Endodermal cell (in vitro differentiated cells): ENCODE data around the gene FRMD3. TPM values are rescaled to one million over a fixed set of nuclear protein-coding genes. Genes with fewer than 3 reads are reported as not detected.

Experiments used
- DNase-seq: peaks from one replicate; pipeline ENCODE4 v3.0.0-alpha.2; 2017
- H3K27ac ChIP-seq: 2 replicates; pipeline ENCODE4 v1.5.1; 2013; ENCODE audit warnings: mild to moderate bottlenecking, low read depth, low read length, moderate library complexity
- H3K27me3 ChIP-seq: 2 replicates; pipeline ENCODE4 v1.6.1; 2013; ENCODE audit warnings: mild to moderate bottlenecking, low read length, moderate library complexity; ENCODE audit not compliant: insufficient read depth, control insufficient read depth, poor library complexity, severe bottlenecking
- H3K36me3 ChIP-seq: 2 replicates; pipeline ENCODE4 v1.7.0; 2013; ENCODE audit warnings: mild to moderate bottlenecking, low read length, moderate library complexity; ENCODE audit not compliant: control insufficient read depth, insufficient read depth
- H3K4me1 ChIP-seq: one replicate; pipeline ENCODE4 v1.7.0; 2013; ENCODE audit warnings: low read length; ENCODE audit not compliant: control insufficient read depth, insufficient read depth
- H3K4me3 ChIP-seq: 2 replicates; pipeline ENCODE4 v1.5.1; 2013; ENCODE audit warnings: mild to moderate bottlenecking, low read length, moderate library complexity
- H3K9ac ChIP-seq: 2 replicates; pipeline ENCODE4 v1.6.1; 2013; ENCODE audit warnings: mild to moderate bottlenecking, low read length, moderate library complexity; ENCODE audit not compliant: poor library complexity, severe bottlenecking; ENCODE audit errors: extremely low read depth
- H3K9me3 ChIP-seq: 2 replicates; pipeline ENCODE4 v1.6.1; 2013; ENCODE audit warnings: mild to moderate bottlenecking, low read length, moderate library complexity; ENCODE audit not compliant: control insufficient read depth
- H3K27ac Mint-ChIP-seq: 2 replicates; pipeline ENCODE4 v1.8.0; 2020; ENCODE audit warnings: mixed read lengths
- H3K27me3 Mint-ChIP-seq: 2 replicates; pipeline ENCODE4 v1.8.0; 2021; ENCODE audit warnings: mild to moderate bottlenecking, mixed read lengths; ENCODE audit not compliant: insufficient read depth
- H3K36me3 Mint-ChIP-seq: 2 replicates; pipeline ENCODE4 v1.8.0; 2020; ENCODE audit warnings: low read depth, mixed read lengths
- H3K4me1 Mint-ChIP-seq: 2 replicates; pipeline ENCODE4 v1.8.0; 2020; ENCODE audit warnings: mixed read lengths
- H3K4me3 Mint-ChIP-seq: 2 replicates; pipeline ENCODE4 v1.8.0; 2020; ENCODE audit warnings: mild to moderate bottlenecking, moderate library complexity, mixed read lengths
- H3K9me3 Mint-ChIP-seq: 2 replicates; pipeline ENCODE4 v1.8.0; 2020; ENCODE audit warnings: mild to moderate bottlenecking, mixed read lengths
- CTCF ChIP-seq: fragments of 200-600 bp; sonication (generic); conservative IDR thresholded peaks from 2 replicates; pipeline ENCODE4 v1.5.0; 2021; ENCODE audit warnings: antibody characterized with exemption, mild to moderate bottlenecking
- WGBS, 2 experiments: methylation state at CpG; one replicate each; pipeline versions ENCODE4 v1.1.5 to v1.1.7; 2013; ENCODE audit warnings: missing lambda C conversion rate in 2 of 2, mixed read lengths in 1 of 2; ENCODE audit not compliant: insufficient coverage in 1 of 2, insufficient read length in 1 of 2; 5-methylcytosine and 5-hydroxymethylcytosine counted together
- total RNA-seq, 2 donors: library from RNA; stranded (reverse); fragmentation: NEBNext Ultra II Directional in 1 of 2; extraction: Animal tissue kit (Norgen Biotek cat#: 25700) in 1 of 2; gene quantifications; 2 replicates in 1 of 2; 3 replicates in 1 of 2; pipeline ENCODE4 v1.2.1, GENCODE V29; 2021

FRMD3 gene
- total RNA-seq, 2 donors from 2014 or later = 0.13 to 0.35 TPM

GRCh38 chr9:83284746-83285145 lies 253.5 kb downstream of the FRMD3 start:
- no peak for TF ChIP-seq CTCF
- Histone ChIP-seq H3K9me3 (no peaks in the 10 kb centered on the region), H3K4me1 (no peaks in the 10 kb centered on the region), H3K27ac (no peak overlapping the region), H3K9ac (no peak overlapping the region), H3K36me3 (no peaks in the 10 kb centered on the region), H3K27me3 (no peaks in the 10 kb centered on the region), H3K4me3 (no peak overlapping the region)
- Mint-ChIP-seq H3K27ac (no peak overlapping the region), H3K27me3 (no peaks in the 10 kb centered on the region), H3K9me3 (no peaks in the 10 kb centered on the region), H3K4me3 (no peak overlapping the region), H3K4me1 (peaks cover 1% of the 10 kb centered on the region), H3K36me3 (no peaks in the 10 kb centered on the region)
- 91 to 93% methylated on average over 4 to 5 of the region's 5 CpGs for WGBS, 2 experiments
- DNase-seq = no peak

- H3K4me1 ChIP-seq = no peaks in the 10 kb centered on the region
- no peaks in the 10 kb centered on the region for H3K27me3 ChIP-seq
- no peak for TF ChIP-seq CTCF
- no peak overlapping the region for H3K27ac ChIP-seq
- WGBS, 2 experiments = 80 to 89% methylated on average over 2 of the region's 2 CpGs
- Mint-ChIP-seq H3K27me3 (no peaks in the 10 kb centered on the region), H3K9me3 (no peaks in the 10 kb centered on the region), H3K4me3 (no peak overlapping the region), H3K4me1 (peaks cover 1% of the 10 kb centered on the region), H3K36me3 (no peaks in the 10 kb centered on the region), H3K27ac (no peak overlapping the region)
- no peaks in the 10 kb centered on the region for H3K9me3 ChIP-seq
- no peak overlapping the region for H3K4me3 ChIP-seq
- no peak overlapping the region for H3K9ac ChIP-seq
- DNase-seq = no peak
- H3K36me3 ChIP-seq = no peaks in the 10 kb centered on the region
Measured at GRCh38 chr9:83283528-83283927, 254.7 kb downstream of the FRMD3 start.

GRCh38 chr9:83281306-83282255 lies 256.6 kb downstream of the FRMD3 start:
- no peak overlapping the region for H3K4me3 ChIP-seq
- no peak overlapping the region for H3K27ac Mint-ChIP-seq
- H3K36me3 ChIP-seq = no peaks in the 10 kb centered on the region
- no peak for TF ChIP-seq CTCF
- H3K9me3 ChIP-seq = no peaks in the 10 kb centered on the region
- no peaks in the 10 kb centered on the region for H3K36me3 Mint-ChIP-seq
- H3K27me3 Mint-ChIP-seq = no peaks in the 10 kb centered on the region
- no peaks in the 10 kb centered on the region for H3K4me1 ChIP-seq
- DNase-seq = no peak
- WGBS, 2 experiments = 86 to 87% methylated on average over 4 to 7 of the region's 7 CpGs
- H3K9ac ChIP-seq = no peak overlapping the region
- no peaks in the 10 kb centered on the region for H3K27me3 ChIP-seq
- no peak overlapping the region for H3K27ac ChIP-seq
- H3K4me3 Mint-ChIP-seq = no peak overlapping the region
- peaks cover 1% of the 10 kb centered on the region for H3K4me1 Mint-ChIP-seq
- no peaks in the 10 kb centered on the region for H3K9me3 Mint-ChIP-seq
